Measurements from ENCODE around the gene STXBP1. TPM values are rescaled to one million over a fixed set of nuclear protein-coding genes. Genes with fewer than 3 reads are reported as not detected.

STXBP1 gene
- total and polyA plus RNA-seq, 9 of the 15 experiments (the other 6 are each of a cell fraction or from before 2014, with no cell fraction given), result 4.6 to 35.1 (median 9.7) TPM

DNA sequence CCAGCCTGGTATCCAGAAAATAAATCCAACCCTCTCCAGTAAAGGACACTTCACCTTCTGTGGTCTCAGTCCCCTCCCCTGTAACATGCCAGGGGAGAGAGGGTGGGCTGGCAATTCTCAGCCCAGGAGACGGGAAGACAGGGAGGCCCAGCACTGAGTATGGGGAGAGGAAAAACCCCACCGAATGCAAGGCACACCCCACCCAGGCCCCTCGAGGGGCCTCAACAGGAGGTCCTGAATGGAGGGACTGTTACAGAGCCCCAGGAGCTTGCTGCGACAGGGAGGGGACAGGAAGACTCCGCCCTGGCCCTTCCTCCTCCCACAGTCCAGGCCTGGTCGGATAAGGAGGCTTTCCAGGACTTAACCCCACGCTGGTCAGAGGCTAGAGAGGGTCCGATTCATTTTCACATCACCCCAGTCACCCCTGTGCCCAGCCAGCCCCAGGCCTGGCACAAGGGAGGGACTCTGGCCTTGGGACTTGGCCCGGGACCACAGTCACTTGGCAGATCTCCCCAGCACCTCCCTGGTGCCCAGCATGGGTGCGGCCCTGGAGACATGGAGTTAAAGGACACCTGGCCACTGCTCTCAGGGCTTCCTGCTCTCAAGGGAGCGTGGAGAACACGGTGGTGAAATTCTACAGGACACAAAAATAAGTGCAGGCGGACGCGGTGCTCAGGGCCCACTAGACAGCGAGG, 44.9 kb upstream of the STXBP1 start (continued):
- TF ChIP-seq E2F4 (CRISPR knock-in tag; IDR thresholded peaks at IDR 0.05; ENCODE audit: low read depth) (no peak), SMC3 (conservative IDR thresholded peaks at IDR 0.05; ENCODE audit: insufficient read depth, low read depth, low read length) (no peak), NFE2 (IDR thresholded peaks at IDR 0.05; ENCODE audit: low read depth) (no peak), FOXA3 (CRISPR knock-in tag; conservative IDR thresholded peaks at IDR 0.05 in 1 of 2, IDR thresholded peaks at IDR 0.05 in 1 of 2) (peak in 1 of 2 experiments; percentile 51; a peak in 1 of 4 replicates), ZNF253 (CRISPR knock-in tag; conservative IDR thresholded peaks at IDR 0.05) (no peak), MAZ (CRISPR knock-in tag; conservative IDR thresholded peaks at IDR 0.05 in 1 of 2, IDR thresholded peaks at IDR 0.05 in 1 of 2) (0 out of 4 replicates have a peak, but pooled peaks of 1 of the 2 experiments have one; percentile 28), ARID4B (CRISPR knock-in tag; IDR thresholded peaks at IDR 0.05) (peak; percentile 51; the same call in 1 of the 2 replicates), SAP30 (IDR thresholded peaks at IDR 0.05; ENCODE audit: borderline replicate concordance, insufficient read depth, low read depth, low read length, poor library complexity, severe bottlenecking) (peak; percentile 21), ETV5 (CRISPR knock-in tag; IDR thresholded peaks at IDR 0.05; ENCODE audit: low read depth) (peak; percentile 19; the same call in 1 of the 2 replicates), L3MBTL2 (IDR thresholded peaks at IDR 0.05) (no peak), ZNF583 (CRISPR knock-in tag; IDR thresholded peaks at IDR 0.05) (0 out of 2 replicates have a peak, but pooled peaks have one; percentile 49), ATF7 (IDR thresholded peaks at IDR 0.05) (0 out of 2 replicates have a peak, but pooled peaks have one; percentile 30), ZBTB9 (CRISPR knock-in tag; IDR thresholded peaks at IDR 0.05) (0 out of 2 replicates have a peak, but pooled peaks have one; percentile 72), ZNF184 (CRISPR knock-in tag; IDR thresholded peaks at IDR 0.05) (no peak), PHF20 (IDR thresholded peaks at IDR 0.05; ENCODE audit: partially characterized antibody) (peak; percentile 59), CGGBP1 (CRISPR knock-in tag; IDR thresholded peaks at IDR 0.05) (no peak)
- TF ChIP-seq, protein P1, sequence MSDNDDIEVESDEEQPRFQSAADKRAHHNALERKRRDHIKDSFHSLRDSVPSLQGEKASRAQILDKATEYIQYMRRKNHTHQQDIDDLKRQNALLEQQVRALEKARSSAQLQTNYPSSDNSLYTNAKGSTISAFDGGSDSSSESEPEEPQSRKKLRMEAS (CRISPR knock-in tag; IDR thresholded peaks at IDR 0.05), result peak; percentile 17; the same call in 1 of the 2 replicates
- TF ChIP-seq, protein P2, sequence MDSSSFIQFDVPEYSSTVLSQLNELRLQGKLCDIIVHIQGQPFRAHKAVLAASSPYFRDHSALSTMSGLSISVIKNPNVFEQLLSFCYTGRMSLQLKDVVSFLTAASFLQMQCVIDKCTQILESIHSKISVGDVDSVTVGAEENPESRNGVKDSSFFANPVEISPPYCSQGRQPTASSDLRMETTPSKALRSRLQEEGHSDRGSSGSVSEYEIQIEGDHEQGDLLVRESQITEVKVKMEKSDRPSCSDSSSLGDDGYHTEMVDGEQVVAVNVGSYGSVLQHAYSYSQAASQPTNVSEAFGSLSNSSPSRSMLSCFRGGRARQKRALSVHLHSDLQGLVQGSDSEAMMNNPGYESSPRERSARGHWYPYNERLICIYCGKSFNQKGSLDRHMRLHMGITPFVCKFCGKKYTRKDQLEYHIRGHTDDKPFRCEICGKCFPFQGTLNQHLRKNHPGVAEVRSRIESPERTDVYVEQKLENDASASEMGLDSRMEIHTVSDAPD (CRISPR knock-in tag; IDR thresholded peaks at IDR 0.05), result no peak

Measured in K562 (cell line).